Cardiac fibroblast (primary cell): ENCODE measurements around the gene BPIFB1.
A peak's percentile ranks its signal among the peaks of the same experiment; 100 is the strongest.

Source experiments
- DNase-seq, 2 donors: peaks; one replicate each; pipeline versions ENCODE4 v3.0.0 to v3.0.0-alpha.2; 2010; ENCODE audit warnings: low read depth in 2 of 2
- H3K4me3 ChIP-seq, 2 donors: replicated peaks in 1 of 2; 1 replicate in 1 of 2; 2 replicates in 1 of 2; pipeline ENCODE4 v1.5.1; 2011; ENCODE audit warnings: low read depth in 2 of 2, low read length in 2 of 2, mild to moderate bottlenecking in 2 of 2, moderate library complexity in 1 of 2
- TF ChIP-seq, protein P1 (sequence below): IDR thresholded peaks from one replicate; pipeline ENCODE4 v1.5.1; 2011; ENCODE audit warnings: low read depth, mild to moderate bottlenecking, low read length, inconsistent platforms

The BPIFB1 gene

GRCh38 chr20:33290852-33291251 lies 7.8 kb downstream of the BPIFB1 start:
- DNase-seq: no peak
- H3K4me3 ChIP-seq: no peak overlapping the region
- TF ChIP-seq, protein P1, sequence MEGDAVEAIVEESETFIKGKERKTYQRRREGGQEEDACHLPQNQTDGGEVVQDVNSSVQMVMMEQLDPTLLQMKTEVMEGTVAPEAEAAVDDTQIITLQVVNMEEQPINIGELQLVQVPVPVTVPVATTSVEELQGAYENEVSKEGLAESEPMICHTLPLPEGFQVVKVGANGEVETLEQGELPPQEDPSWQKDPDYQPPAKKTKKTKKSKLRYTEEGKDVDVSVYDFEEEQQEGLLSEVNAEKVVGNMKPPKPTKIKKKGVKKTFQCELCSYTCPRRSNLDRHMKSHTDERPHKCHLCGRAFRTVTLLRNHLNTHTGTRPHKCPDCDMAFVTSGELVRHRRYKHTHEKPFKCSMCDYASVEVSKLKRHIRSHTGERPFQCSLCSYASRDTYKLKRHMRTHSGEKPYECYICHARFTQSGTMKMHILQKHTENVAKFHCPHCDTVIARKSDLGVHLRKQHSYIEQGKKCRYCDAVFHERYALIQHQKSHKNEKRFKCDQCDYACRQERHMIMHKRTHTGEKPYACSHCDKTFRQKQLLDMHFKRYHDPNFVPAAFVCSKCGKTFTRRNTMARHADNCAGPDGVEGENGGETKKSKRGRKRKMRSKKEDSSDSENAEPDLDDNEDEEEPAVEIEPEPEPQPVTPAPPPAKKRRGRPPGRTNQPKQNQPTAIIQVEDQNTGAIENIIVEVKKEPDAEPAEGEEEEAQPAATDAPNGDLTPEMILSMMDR: no peak

DNA sequence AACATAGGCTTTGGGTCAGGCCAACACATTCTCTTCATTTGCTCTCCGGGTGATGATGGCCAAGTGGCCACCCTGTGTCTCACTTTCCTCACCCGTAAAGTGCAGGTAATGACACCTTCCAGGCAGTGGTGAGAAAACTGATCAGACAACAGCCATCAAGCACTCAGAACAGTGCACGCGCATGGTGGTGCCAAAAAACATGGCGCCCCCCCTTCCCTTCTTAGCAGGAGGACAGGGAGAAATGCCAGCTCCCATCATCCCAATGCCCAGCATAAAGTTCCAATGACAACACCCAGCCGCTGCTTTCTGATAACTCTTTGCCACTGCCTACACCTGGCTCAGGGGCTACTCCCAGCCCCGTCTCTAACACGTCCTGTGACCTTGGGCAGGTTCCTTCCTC lies 8.4 kb downstream of the BPIFB1 start:
- no peak for DNase-seq
- no peak overlapping the region for H3K4me3 ChIP-seq
- TF ChIP-seq, protein P1: no peak

- peak; percentile 16 to 41 for DNase-seq
- no peak overlapping the region for H3K4me3 ChIP-seq
- TF ChIP-seq, protein P1: peak; percentile 99
Observed at GRCh38 chr20:33291830-33292355, 8.9 kb downstream of the BPIFB1 start.

DNA sequence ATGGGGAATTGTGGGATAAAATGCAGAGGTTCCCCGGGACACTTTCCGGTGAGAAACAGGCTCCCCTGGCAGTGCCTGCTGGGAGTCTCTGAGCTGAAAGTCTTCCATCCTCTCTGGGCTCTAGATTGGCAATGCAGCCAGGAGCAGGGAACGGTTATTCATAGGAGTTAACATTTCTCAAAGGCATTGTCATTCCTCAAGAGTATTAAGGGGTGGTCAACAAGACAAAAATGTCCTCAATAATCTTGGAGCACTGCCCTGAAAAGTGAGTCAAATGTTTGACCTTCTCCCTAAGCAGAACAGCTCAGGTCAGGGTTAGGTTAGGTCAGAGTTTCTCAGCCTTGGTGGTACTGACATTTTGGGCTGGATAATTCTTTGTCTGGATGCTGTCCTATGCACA lies 13.2 kb downstream of the BPIFB1 start:
- TF ChIP-seq, protein P1: no peak
- no peak overlapping the region for H3K4me3 ChIP-seq
- DNase-seq: peak; percentile 12 to 70

DNA sequence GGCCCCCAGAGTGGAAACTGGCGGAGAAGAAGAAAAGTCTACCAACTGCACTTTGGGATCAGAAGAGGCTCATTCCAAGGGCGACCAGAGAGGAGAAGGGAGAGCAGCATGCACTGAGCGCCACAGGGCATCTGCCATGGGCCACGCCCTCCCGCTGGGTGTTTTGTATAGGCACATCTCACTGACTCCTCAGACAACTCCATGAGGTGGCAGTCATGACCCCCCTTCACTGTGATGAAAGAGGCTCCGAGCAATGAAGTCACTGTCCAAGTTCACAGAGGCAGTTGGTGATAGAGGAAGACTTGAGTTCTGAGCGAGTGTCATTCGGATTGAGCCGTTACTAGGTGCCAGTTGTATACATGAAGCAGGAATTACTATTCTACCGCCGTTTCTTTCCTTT lies 15.4 kb downstream of the BPIFB1 start:
- DNase-seq: no peak
- TF ChIP-seq, protein P1: no peak

DNA sequence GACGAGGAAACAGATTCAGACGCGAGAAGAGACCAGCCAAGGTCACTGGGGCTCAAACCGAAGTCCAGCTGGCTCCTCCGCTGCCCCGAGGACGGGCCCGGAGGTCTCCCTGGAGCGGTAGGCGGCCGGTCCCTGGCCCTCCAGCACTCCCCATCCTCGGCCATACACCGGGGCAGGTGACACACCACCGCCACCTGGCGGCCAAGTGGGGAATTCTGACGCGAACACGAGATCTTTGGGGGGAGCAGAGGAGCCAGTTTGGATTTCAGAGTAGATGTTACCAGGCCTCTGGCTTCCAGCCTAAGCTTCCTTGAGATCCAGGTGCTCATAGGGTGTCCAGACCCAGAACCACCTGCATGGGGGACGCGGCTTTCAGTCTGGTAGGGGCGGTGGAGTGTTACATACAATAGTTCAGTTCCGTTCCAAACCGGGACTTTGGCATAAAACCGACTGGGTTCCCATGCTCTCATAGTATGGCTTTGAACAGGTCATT lies 16.1 kb downstream of the BPIFB1 start:
- TF ChIP-seq, protein P1: peak; percentile 93
- peak; percentile 54 to 60 for DNase-seq
- no peak overlapping the region for H3K4me3 ChIP-seq

More for the DNA sequence above, 15.4 kb downstream of the BPIFB1 start:
- H3K4me3 ChIP-seq: no peak overlapping the region
